Endothelial cell of umbilical vein (primary cell): ENCODE results near the gene SPAG17. TPM values are rescaled to one million over a fixed set of nuclear protein-coding genes. Genes with fewer than 3 reads are reported as not detected.

ENCODE experiments used
- BruUV-seq: library from RNA; stranded (reverse); fragments of 400-500 nt; replicated peaks from 2 replicates; lab custom pipeline; 2021; lab: Mats Ljungman, UMichigan
- CTCF ChIA-PET: fragments of 300-600, 350-600 bp; sonication (Branson Sonifier 250); formaldehyde crosslinking; loops from one replicate; lab custom pipeline; 2021; ENCODE audit warnings: antibody characterized with exemption, inconsistent platforms; lab: Charles Lee
- POLR2A ChIA-PET: fragments of 300-600, 350-600 bp; sonication (Branson Sonifier 250); formaldehyde crosslinking; loops from one replicate; lab custom pipeline; 2021; ENCODE audit warnings: antibody characterized with exemption, inconsistent platforms; lab: Charles Lee
- DNase-seq: peaks from one replicate; pipeline ENCODE4 v3.0.0-alpha.2; 2011; ENCODE audit warnings: low read depth, low spot score
- FAIRE-seq: peaks from 2 replicates; lab custom pipeline; 2011; peaks lifted over from hg19 to GRCh38; lab: Jason Lieb, UNC
- H2AFZ ChIP-seq: 2 replicates; pipeline ENCODE4 v1.6.0; 2012; ENCODE audit warnings: low read depth, low read length, control low read depth, inconsistent platforms
- H3K27ac ChIP-seq: 2 replicates; pipeline ENCODE4 v1.5.1; 2011; ENCODE audit warnings: low read depth, mild to moderate bottlenecking, control low read depth, low read length, moderate library complexity; ENCODE audit not compliant: insufficient read depth
- H3K27me3 ChIP-seq, 2 experiments: 2 replicates each; pipeline versions ENCODE4 v1.6.0 to v1.6.1; 2011; ENCODE audit warnings: low read length in 2 of 2, mixed read lengths in 1 of 2; ENCODE audit not compliant: control insufficient read depth in 2 of 2, insufficient read depth in 2 of 2
- H3K36me3 ChIP-seq, 2 experiments: 2 replicates in 1 of 2; 3 replicates in 1 of 2; pipeline ENCODE4 v1.5.1; 2011; ENCODE audit warnings: low read length in 2 of 2, mild to moderate bottlenecking in 1 of 2, moderate library complexity in 1 of 2; ENCODE audit not compliant: control insufficient read depth in 2 of 2, insufficient read depth in 2 of 2; ENCODE audit errors: extremely low read depth in 1 of 2
- H3K4me1 ChIP-seq: 3 replicates; pipeline ENCODE4 v1.5.1; 2011; ENCODE audit warnings: mild to moderate bottlenecking, low read length; ENCODE audit not compliant: control insufficient read depth, insufficient read depth; ENCODE audit errors: extremely low read depth
- H3K4me2 ChIP-seq: 2 replicates; pipeline ENCODE4 v1.6.1; 2011; ENCODE audit warnings: low read length, control low read depth, mixed read lengths; ENCODE audit not compliant: insufficient read depth
- H3K4me3 ChIP-seq, 3 experiments: fragments of 200-600 bp in 1 of 3; sonication (generic), shearing (Covaris generic) in 1 of 3; replicated peaks in 1 of 3; 2 replicates each; pipeline ENCODE4 v1.5.1; 2011 to 2016; ENCODE audit warnings: control low read depth in 3 of 3, low read length in 3 of 3, mild to moderate bottlenecking in 2 of 3, inconsistent platforms in 1 of 3, low read depth in 1 of 3, moderate library complexity in 1 of 3; ENCODE audit not compliant: insufficient read depth in 1 of 3
- H3K79me2 ChIP-seq: 2 replicates; pipeline ENCODE4 v1.6.0; 2012; ENCODE audit warnings: low read length, inconsistent platforms; ENCODE audit not compliant: control insufficient read depth, insufficient read depth
- H3K9ac ChIP-seq: replicated peaks from 2 replicates; pipeline ENCODE3; 2011; ENCODE audit warnings: low read length, control low read depth; ENCODE audit not compliant: insufficient read depth; ENCODE audit errors: extremely low read depth
- H3K9me1 ChIP-seq: replicated peaks from 3 replicates; pipeline ENCODE4 v1.6.0; 2011; ENCODE audit warnings: mild to moderate bottlenecking, low read length; ENCODE audit not compliant: control insufficient read depth, insufficient read depth; ENCODE audit errors: extremely low read depth
- H3K9me3 ChIP-seq: replicated peaks from 2 replicates; pipeline ENCODE4 v1.5.1; 2012; ENCODE audit warnings: low read length, inconsistent platforms; ENCODE audit not compliant: control insufficient read depth, insufficient read depth
- H4K20me1 ChIP-seq: replicated peaks from 2 replicates; pipeline ENCODE3; 2011; ENCODE audit warnings: mild to moderate bottlenecking, low read length; ENCODE audit not compliant: control insufficient read depth, insufficient read depth; ENCODE audit errors: extremely low read depth
- EZH2 ChIP-seq: IDR thresholded peaks from 2 replicates; pipeline ENCODE4 v1.6.1; 2012; ENCODE audit warnings: borderline replicate concordance, low read depth, mild to moderate bottlenecking, moderate library complexity, low read length, inconsistent platforms; ENCODE audit not compliant: severe bottlenecking
- FOS ChIP-seq: IDR thresholded peaks from 2 replicates; pipeline ENCODE4 v1.6.1; 2011; ENCODE audit warnings: mild to moderate bottlenecking, low read length, moderate library complexity, borderline replicate concordance; ENCODE audit not compliant: insufficient read depth
- GATA2 ChIP-seq: IDR thresholded peaks from 2 replicates; pipeline ENCODE4 v1.7.0; 2011; ENCODE audit warnings: low read depth, mild to moderate bottlenecking, moderate library complexity, mixed read lengths, low read length; ENCODE audit not compliant: insufficient read length, insufficient read depth
- JUN ChIP-seq: IDR thresholded peaks from 2 replicates; pipeline ENCODE4 v1.6.1; 2011; ENCODE audit warnings: borderline replicate concordance, low read depth; ENCODE audit not compliant: insufficient read length, insufficient read depth
- MYC ChIP-seq: IDR thresholded peaks from one replicate; pipeline ENCODE4 v1.6.1; 2011; ENCODE audit warnings: mild to moderate bottlenecking, low read depth, low read length
- POLR2A ChIP-seq: IDR thresholded peaks from 2 replicates; pipeline ENCODE4 v1.6.1; 2012; ENCODE audit warnings: low read depth, mild to moderate bottlenecking, control low read depth, low read length
- dilution Hi-C: fragments of 300-500 bp; cut with MboI; formaldehyde crosslinking; loops from one replicate; pipeline ENCODE4 v1.15.0; 2019; ENCODE audit warnings: low sequenced_read_pairs; ENCODE audit not compliant: extremely low pct_ligation_motif_present
- intact Hi-C: fragments of 100-400 bp; cut with micrococcal nuclease; formaldehyde crosslinking; loops from one replicate; pipeline ENCODE4 v1.10.0; 2022
- polyA plus RNA-seq, 4 experiments: library from polyadenylated mRNA; depleted of rRNA in 3 of 4; stranded (reverse) in 3 of 4; unstranded in 1 of 4; fragments of >200 nt; gene quantifications; 2 replicates each; pipeline versions ENCODE4 v1.2.1 to v1.2.3, GENCODE V29; 2011 to 2012; ENCODE audit warnings: missing spikeins in 1 of 4
- total RNA-seq: library from RNA; stranded (reverse); gene quantifications from 2 replicates; pipeline ENCODE4 v1.2.3, GENCODE V29; 2021
- TF ChIP-seq, protein P1 (sequence below): IDR thresholded peaks from 2 replicates; pipeline ENCODE4 v1.6.1; 2011; ENCODE audit not compliant: insufficient read depth, insufficient read length
- TF ChIP-seq, protein P2 (sequence below), 2 donors: IDR thresholded peaks; 1 replicate in 1 of 2; 2 replicates in 1 of 2; pipeline ENCODE4 v1.5.1; 2011; ENCODE audit warnings: low read length in 2 of 2, mild to moderate bottlenecking in 2 of 2, moderate library complexity in 2 of 2, control low read depth in 1 of 2, inconsistent platforms in 1 of 2, low read depth in 1 of 2; ENCODE audit not compliant: insufficient read depth in 1 of 2; ENCODE audit errors: extremely low read depth in 1 of 2

Gene SPAG17
- total and polyA plus RNA-seq, 2 donors (not counting 3 experiments of a cell fraction or from before 2014, with no cell fraction given) = not detected

DNA sequence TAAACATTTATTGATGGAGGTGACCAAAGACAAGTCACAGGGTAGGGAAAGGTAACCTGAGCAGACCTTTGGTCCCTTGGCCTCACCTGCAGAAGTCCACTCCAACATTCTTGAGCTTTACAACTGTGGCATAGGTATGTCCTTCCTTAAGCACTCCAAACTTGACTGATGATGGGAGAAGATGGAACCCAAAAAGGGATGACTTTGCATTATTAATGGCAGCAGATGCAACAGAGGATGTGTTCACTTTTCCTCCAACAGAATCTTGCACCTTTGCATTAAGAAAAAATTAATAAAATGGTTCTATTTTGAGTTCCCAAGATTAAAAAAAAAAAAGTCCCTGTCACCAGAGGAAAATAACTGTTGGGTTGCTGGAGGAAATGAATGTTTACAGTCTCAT lies 213.3 kb downstream of the SPAG17 start:
- Histone ChIP-seq H3K79me2 (no peaks in the 10 kb centered on the region), H4K20me1 (no peaks in the 10 kb centered on the region), H2AFZ (no peak overlapping the region), H3K4me1 (no peaks in the 10 kb centered on the region), H3K9me3 (no peaks in the 10 kb centered on the region), H3K27ac (no peak overlapping the region), H3K27me3 (peaks cover 0 to 3% of the 10 kb centered on the region in 2 experiments), H3K4me2 (no peak overlapping the region), H3K9ac (no peak overlapping the region), H3K4me3 (no peak overlapping the region), H3K36me3 (no peaks in the 10 kb centered on the region), H3K9me1 (no peaks in the 10 kb centered on the region)
- dilution Hi-C loops (no loop called here), intact Hi-C loops (no loop called here)
- no peak for DNase-seq
- no peak for TF ChIP-seq POLR2A
- TF ChIP-seq, protein P1, sequence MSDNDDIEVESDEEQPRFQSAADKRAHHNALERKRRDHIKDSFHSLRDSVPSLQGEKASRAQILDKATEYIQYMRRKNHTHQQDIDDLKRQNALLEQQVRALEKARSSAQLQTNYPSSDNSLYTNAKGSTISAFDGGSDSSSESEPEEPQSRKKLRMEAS = no peak
- TF ChIP-seq FOS = no peak
- no peak for TF ChIP-seq JUN
- no peak for TF ChIP-seq GATA2
- no peak for TF ChIP-seq EZH2
- TF ChIP-seq MYC = no peak
- TF ChIP-seq, protein P2, sequence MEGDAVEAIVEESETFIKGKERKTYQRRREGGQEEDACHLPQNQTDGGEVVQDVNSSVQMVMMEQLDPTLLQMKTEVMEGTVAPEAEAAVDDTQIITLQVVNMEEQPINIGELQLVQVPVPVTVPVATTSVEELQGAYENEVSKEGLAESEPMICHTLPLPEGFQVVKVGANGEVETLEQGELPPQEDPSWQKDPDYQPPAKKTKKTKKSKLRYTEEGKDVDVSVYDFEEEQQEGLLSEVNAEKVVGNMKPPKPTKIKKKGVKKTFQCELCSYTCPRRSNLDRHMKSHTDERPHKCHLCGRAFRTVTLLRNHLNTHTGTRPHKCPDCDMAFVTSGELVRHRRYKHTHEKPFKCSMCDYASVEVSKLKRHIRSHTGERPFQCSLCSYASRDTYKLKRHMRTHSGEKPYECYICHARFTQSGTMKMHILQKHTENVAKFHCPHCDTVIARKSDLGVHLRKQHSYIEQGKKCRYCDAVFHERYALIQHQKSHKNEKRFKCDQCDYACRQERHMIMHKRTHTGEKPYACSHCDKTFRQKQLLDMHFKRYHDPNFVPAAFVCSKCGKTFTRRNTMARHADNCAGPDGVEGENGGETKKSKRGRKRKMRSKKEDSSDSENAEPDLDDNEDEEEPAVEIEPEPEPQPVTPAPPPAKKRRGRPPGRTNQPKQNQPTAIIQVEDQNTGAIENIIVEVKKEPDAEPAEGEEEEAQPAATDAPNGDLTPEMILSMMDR (IDR thresholded peaks at IDR 0.05; ENCODE audit: extremely low read depth in 1 of 2, insufficient read depth in 1 of 2, low read depth in 1 of 2, low read length in 2 of 2) = no peak
- CTCF ChIA-PET = no interaction called here
- POLR2A ChIA-PET = no interaction called here
- FAIRE-seq = no peak
- BruUV-seq = no TSS peak
